GM12801 (cell line): ENCODE data around the gene TSHZ3.

Source experiments
- CTCF ChIP-seq: IDR thresholded peaks from one replicate; pipeline ENCODE4 v1.5.1; 2011; ENCODE audit warnings: control low read depth; ENCODE audit not compliant: insufficient read length; ENCODE audit errors: extremely low read depth

The TSHZ3 gene

GRCh38 chr19:31364963-31365362, 15.7 kb upstream of the TSHZ3 start:
- TF ChIP-seq CTCF = no peak

DNA sequence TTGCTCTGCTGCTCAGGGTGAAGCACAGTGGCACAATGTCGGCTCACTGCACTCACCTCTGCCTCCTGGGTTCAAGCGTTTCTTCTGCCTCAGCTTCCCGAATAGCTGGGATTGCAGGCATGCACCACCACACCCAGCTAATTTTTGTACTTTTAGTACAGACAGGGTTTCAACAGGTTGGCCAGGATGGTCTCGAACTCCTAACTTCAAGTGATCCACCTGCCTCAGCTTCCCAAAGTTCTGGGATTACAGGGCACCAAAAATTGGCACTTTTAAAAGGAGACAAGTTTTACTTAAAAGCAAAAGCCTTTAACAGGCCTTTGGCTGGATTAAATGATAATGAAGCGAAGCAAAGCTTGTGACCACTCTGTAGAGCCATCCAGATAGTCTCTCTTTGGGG, 12.5 kb upstream of the TSHZ3 start:
- TF ChIP-seq CTCF = no peak

- no peak for TF ChIP-seq CTCF
These were observed 8.1 kb upstream of the TSHZ3 start for GRCh38 chr19:31357315-31357673.

DNA sequence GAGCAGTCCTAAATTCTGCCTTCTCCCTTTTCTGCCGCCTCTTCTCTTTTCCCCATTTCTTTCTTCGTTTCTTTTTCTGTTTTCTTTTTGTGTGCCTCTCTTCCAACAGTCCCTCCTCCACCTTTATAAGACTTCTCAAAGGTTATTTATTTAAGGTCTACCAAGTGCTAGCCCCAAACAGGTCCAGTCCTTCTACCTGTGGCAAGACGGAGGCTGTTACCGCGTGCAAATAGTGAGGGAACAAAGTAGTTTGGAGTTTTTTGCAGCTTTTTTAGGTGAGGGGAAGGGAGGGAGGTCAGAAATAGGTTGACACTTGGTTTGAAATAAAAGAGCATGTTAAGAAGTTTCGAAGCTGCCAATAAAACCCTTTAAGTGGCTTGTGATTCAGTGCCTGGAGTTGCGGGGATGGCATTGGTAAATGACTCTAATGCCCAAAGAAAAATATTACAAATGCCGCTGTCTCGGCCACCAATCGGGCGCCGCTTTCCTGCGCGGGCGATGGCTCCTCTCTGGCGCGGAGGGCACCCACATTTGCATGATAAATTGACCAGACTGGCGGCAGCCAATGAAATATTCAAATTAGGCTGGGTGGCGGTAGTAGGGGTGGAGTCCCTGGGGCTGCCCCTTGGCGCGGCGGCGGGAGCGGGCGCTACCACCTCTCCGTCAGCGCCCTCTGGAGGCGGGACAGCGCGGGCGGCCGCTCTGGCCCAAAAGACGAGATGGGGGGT, 7.5 kb upstream of the TSHZ3 start:
- no peak for TF ChIP-seq CTCF

- no peak for TF ChIP-seq CTCF
These were observed 6.5 kb upstream of the TSHZ3 start for GRCh38 chr19:31355665-31356289.

GRCh38 chr19:31354799-31355664, 5.8 kb upstream of the TSHZ3 start:
- TF ChIP-seq CTCF = no peak

DNA sequence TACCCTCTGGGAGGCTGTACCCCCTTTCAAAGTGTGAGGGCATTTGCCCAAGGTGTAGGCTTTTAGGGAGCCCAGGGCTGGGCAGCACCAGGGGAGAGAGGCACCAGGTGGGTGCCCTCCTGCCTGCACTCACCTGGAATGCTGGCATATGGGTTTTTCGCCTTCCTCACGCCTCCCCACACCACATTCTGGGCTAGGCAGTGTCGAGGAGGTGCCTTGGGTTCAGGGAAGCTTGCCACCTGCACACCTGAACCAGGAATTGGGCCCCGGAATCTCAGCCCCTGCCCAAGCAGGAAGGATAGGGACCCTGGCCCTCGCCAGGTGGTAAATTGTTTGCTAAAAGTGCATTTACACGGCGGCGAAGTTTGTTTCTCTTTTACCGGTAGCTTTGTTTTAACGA, 5.1 kb upstream of the TSHZ3 start:
- TF ChIP-seq CTCF = no peak
